Suprapubic skin (tissue), 4 donors: ENCODE data around the gene CNTRL.

ENCODE experiments used
- EP300 ChIP-seq: sonication (generic); formaldehyde crosslinking; IDR thresholded peaks from one replicate; pipeline ENCODE4 v1.6.1; 2017; ENCODE audit warnings: antibody characterized with exemption
- POLR2A ChIP-seq, 2 donors: fragments of 450-650 bp; IDR thresholded peaks; one replicate each; pipeline ENCODE4 v1.6.1; 2017; ENCODE audit warnings: antibody characterized with exemption in 2 of 2, mild to moderate bottlenecking in 2 of 2, moderate library complexity in 2 of 2
- POLR2AphosphoS5 ChIP-seq, 3 donors: sonication (generic); formaldehyde crosslinking; IDR thresholded peaks; one replicate each; pipeline ENCODE4 v1.6.1; 2017; ENCODE audit warnings: antibody characterized with exemption in 3 of 3
- TF ChIP-seq, protein P1 (sequence below), 2 donors: fragments of 200-600 bp in 1 of 2; fragments of 450-650 bp in 1 of 2; sonication (generic) in 1 of 2; IDR thresholded peaks; one replicate each; pipeline ENCODE4 v1.5.1; 2016 to 2019; ENCODE audit warnings: antibody characterized with exemption in 2 of 2, mild to moderate bottlenecking in 1 of 2, moderate library complexity in 1 of 2

DNA sequence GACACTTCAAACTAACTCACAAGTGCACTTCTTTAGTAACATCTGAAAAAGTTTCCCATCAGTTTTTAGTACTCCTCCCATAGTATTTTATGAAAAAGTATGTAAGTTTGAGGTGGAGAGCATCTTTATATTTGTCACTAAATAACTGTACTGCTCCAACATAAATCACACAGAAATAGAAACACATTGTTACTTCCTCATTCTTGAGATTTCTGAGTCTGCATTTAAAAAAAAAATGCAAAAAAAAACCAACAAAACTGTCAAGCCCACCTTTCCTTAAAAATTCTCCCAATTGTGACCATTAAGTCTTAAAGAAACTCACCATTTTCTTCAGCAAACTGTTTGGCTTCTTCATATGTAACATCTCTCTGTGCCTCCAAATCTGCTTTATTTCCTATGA is 108.2 kb downstream of the CNTRL start:
- TF ChIP-seq, protein P1, sequence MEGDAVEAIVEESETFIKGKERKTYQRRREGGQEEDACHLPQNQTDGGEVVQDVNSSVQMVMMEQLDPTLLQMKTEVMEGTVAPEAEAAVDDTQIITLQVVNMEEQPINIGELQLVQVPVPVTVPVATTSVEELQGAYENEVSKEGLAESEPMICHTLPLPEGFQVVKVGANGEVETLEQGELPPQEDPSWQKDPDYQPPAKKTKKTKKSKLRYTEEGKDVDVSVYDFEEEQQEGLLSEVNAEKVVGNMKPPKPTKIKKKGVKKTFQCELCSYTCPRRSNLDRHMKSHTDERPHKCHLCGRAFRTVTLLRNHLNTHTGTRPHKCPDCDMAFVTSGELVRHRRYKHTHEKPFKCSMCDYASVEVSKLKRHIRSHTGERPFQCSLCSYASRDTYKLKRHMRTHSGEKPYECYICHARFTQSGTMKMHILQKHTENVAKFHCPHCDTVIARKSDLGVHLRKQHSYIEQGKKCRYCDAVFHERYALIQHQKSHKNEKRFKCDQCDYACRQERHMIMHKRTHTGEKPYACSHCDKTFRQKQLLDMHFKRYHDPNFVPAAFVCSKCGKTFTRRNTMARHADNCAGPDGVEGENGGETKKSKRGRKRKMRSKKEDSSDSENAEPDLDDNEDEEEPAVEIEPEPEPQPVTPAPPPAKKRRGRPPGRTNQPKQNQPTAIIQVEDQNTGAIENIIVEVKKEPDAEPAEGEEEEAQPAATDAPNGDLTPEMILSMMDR (IDR thresholded peaks at IDR 0.05) = no peak
- TF ChIP-seq EP300 (no peak), POLR2A (IDR thresholded peaks at IDR 0.05) (no peak), POLR2AphosphoS5 (IDR thresholded peaks at IDR 0.05) (no peak)
